Liver (tissue), 3 donors: ENCODE results near the gene CAST.

ENCODE experiments used
- CTCF ChIP-seq: fragments of 150-350 bp; IDR thresholded peaks from 2 replicates; pipeline ENCODE4 v1.5.1; 2017; ENCODE audit warnings: improper control_type of control experiment, low read depth, low read length; ENCODE audit not compliant: missing input control
- EGR1 ChIP-seq, 2 donors: IDR thresholded peaks; 2 replicates each; pipeline ENCODE4 v1.6.1; 2016 to 2018; ENCODE audit warnings: antibody characterized with exemption in 2 of 2, low read depth in 2 of 2
- GABPA ChIP-seq, 2 donors: IDR thresholded peaks in 1 of 2; conservative IDR thresholded peaks in 1 of 2; 2 replicates each; pipeline ENCODE4 v1.6.1; 2016; ENCODE audit warnings: antibody characterized with exemption in 2 of 2, mild to moderate bottlenecking in 1 of 2, moderate library complexity in 1 of 2
- HNF4G ChIP-seq: IDR thresholded peaks from 2 replicates; pipeline ENCODE4 v1.6.1; 2016; ENCODE audit warnings: antibody characterized with exemption
- JUND ChIP-seq, 2 donors: IDR thresholded peaks; 2 replicates each; pipeline ENCODE4 v1.6.1; 2016; ENCODE audit warnings: antibody characterized with exemption in 2 of 2
- MAX ChIP-seq: IDR thresholded peaks from 2 replicates; pipeline ENCODE4 v1.6.1; 2016; ENCODE audit warnings: antibody characterized with exemption
- TAF1 ChIP-seq: conservative IDR thresholded peaks from 2 replicates; pipeline ENCODE4 v1.6.1; 2016; ENCODE audit warnings: antibody characterized with exemption, mild to moderate bottlenecking
- YY1 ChIP-seq: IDR thresholded peaks from 2 replicates; pipeline ENCODE4 v1.6.1; 2016; ENCODE audit warnings: antibody characterized with exemption, mild to moderate bottlenecking
- TF ChIP-seq, protein P1 (sequence below): IDR thresholded peaks from 2 replicates; pipeline ENCODE4 v1.6.1; 2016; ENCODE audit warnings: antibody characterized with exemption, mild to moderate bottlenecking
- donor health status: healthy.
- donor health status: healthy.

GRCh38 chr5:96712100-96712746 is 50.0 kb downstream of the CAST start:
- TF ChIP-seq CTCF (no peak), EGR1 (IDR thresholded peaks at IDR 0.05; ENCODE audit: low read depth in 2 of 2) (no peak), MAX (no peak), GABPA (IDR thresholded peaks at IDR 0.05 in 1 of 2, conservative IDR thresholded peaks at IDR 0.05 in 1 of 2) (no peak), HNF4G (no peak), TAF1 (no peak), YY1 (no peak), JUND (IDR thresholded peaks at IDR 0.05) (no peak)
- TF ChIP-seq, protein P1, sequence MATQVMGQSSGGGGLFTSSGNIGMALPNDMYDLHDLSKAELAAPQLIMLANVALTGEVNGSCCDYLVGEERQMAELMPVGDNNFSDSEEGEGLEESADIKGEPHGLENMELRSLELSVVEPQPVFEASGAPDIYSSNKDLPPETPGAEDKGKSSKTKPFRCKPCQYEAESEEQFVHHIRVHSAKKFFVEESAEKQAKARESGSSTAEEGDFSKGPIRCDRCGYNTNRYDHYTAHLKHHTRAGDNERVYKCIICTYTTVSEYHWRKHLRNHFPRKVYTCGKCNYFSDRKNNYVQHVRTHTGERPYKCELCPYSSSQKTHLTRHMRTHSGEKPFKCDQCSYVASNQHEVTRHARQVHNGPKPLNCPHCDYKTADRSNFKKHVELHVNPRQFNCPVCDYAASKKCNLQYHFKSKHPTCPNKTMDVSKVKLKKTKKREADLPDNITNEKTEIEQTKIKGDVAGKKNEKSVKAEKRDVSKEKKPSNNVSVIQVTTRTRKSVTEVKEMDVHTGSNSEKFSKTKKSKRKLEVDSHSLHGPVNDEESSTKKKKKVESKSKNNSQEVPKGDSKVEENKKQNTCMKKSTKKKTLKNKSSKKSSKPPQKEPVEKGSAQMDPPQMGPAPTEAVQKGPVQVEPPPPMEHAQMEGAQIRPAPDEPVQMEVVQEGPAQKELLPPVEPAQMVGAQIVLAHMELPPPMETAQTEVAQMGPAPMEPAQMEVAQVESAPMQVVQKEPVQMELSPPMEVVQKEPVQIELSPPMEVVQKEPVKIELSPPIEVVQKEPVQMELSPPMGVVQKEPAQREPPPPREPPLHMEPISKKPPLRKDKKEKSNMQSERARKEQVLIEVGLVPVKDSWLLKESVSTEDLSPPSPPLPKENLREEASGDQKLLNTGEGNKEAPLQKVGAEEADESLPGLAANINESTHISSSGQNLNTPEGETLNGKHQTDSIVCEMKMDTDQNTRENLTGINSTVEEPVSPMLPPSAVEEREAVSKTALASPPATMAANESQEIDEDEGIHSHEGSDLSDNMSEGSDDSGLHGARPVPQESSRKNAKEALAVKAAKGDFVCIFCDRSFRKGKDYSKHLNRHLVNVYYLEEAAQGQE: no peak
